Stimulated activated CD4-positive, alpha-beta T cell treated with anti-CD3 and anti-CD28 coated beads, Interleukin-2, amount 100 ng/mL, for 4 hours (primary cell): ENCODE results near the gene IL3RA.

ENCODE experiments used
- DNase-seq: peaks from one replicate; pipeline ENCODE4 v3.0.0-alpha.2; 2020; ENCODE audit warnings: low read depth

IL3RA gene

DNA sequence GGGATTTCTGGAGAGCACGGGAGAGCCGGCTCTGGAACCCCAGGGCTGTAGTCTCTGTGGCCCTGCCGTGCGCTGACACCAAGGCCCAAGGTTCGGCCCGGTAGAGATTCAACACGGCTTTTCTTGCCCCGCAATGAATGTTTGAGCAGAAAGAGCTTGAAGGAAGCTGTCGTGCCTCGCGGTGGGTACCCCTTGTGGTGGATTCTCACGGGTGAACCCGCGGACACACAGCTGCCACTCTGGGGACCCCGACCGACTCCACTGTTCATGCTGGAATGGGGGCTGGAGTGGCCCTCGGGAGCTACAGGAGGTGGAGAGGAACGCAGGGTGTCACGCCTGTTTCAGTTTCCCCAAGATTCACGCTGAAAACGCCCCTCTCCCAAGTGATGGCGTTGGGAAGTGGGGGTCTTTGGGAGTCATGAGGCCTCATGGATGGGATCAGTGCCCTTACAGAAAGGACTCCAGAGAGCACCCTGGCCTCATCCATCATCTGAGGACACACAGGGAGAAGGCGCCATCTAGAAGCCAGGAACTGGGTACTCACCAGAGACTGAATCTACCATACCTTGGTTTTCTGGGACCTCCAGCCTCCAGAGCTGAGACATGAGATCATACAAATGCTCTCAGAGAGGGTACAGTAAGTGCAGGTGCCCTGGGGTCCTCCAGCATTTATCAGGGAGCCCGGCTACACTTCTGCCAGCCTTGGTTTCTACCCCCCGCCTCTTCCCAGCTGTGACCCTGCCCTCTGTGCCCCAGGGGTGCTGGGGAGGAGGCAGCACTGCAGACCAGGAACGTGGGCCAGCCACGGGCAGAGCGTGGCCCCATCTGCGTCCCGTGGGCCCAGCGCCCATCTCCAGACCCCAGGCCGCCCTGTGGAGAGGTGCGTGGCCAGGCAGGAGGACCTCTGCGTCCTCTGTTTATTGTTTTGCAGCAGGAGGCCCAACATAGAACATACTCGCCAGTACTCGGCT lies 49.0 kb downstream of the IL3RA start:
- DNase-seq = no peak

DNA sequence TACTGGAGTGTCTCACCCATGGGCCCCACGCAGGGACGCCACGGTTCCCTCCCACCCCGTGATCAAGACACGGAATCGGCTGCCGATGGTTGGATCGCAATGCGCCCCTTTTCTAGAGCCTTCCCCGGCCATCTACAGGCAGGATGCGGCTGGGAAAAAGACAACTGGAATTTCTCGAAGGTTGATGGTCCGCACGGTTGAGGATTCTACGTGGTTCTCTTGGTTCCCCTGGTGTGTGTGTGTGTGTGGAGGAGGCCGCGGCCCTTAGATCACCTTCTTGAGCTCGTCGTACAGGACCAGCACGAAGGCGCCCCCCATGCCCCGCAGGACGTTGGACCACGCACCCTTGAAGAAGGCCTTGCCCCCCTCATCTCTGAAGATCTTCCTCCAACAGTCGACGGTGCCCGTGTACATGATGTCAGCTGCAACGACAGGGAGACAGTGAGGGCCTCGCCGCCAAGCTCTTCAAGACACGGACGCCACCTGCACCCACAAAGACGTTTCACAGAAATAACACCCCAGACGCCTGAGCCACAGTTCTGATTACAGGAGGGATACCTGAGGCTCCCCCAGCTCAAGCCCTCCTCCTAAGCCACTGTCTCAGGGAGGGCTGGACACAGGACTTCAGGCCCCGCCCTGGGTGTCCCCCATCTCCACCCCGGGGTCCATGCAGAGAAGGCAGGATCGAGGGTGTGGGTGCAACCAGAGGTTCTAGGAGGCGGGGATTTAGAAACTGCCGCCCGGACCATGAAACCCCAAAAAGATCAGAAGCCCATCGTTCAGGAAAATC lies 49.9 kb downstream of the IL3RA start:
- no peak for DNase-seq

DNA sequence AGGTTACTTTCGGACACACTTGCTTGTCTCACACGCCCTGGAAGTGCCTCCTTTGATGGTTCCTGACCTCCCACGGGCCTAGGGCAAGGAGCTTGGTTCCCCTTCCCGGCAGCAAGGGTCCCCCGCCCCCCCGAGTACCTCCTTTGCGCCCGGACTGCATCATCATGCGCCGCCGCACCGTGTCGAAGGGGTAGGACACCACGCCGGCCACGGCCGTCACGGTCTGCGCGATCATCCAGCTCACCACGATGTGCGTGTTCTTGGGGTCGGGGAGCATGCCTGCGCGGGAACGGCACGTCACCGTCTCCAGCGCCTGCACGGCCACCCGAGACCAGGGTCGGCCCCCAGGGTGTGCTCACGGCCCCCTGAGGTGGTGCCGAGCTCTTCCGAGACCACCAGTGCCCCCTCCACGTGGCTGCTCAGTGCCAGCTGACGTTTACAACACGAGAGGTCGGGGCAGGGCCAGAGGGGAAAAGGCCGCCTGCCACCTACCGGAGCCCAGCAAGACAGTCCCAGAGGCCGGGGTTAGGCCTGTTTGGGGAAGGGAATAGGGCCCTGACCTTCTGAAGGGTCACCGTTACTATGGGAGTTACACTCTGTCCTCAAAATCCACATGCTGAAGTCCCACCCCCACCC lies 50.7 kb downstream of the IL3RA start:
- no peak for DNase-seq

DNA sequence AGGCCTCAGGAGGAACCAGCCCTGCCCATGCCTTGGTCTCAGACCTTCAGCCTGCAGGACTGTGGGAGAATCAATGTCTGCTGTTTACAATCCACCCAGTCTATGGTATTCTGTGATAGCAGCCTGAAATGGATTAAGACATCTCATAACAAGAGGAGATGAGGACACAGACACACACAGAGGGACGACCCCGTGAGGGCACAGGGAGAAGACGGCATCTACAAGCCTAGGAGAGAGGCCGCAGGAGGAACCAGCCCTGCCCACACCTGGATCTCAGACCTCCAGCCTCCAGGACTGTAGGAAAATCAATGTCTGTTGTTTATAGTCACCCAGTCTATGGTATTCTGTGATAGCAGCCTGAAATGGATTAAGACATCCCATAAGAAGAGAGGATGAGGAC lies 52.1 kb downstream of the IL3RA start:
- DNase-seq = no peak

DNA sequence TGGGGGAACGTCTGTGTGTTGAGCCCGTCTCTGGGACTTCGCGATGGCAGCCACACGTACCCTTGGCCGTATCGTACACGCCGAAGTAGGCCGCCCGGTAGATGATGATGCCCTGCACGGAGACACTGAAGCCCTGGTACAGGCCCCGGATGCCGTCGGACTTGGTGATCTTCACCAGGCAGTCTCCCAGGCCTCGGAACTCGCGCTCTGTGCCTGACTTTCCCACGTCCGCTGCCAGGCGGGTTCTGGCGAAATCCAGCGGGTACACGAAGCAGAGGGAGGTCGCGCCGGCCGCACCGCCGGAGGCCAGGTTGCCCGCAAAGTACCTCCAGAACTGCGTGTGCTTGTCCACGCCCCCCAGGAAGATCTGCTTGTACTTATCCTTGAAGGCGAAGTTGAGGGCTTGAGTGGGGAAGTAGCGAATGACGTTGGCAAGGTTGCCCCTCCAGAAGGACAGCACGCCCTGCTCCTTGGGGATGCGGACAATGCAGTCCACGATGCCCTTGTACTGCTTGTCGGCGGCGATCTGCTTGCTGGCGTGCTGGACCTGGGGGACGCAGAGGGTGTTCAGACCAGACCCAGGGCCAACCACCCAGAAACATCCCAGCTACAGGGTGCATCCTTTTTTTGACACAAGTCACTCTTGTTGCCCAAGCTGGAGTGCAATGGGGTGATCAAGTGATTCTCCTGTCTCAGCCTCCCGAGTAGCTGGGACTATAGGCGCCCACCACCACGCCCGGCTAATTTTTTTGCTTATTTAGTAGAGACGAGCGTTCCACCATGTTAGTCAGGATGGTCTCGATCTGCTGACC lies 52.8 kb downstream of the IL3RA start:
- DNase-seq = no peak

DNA sequence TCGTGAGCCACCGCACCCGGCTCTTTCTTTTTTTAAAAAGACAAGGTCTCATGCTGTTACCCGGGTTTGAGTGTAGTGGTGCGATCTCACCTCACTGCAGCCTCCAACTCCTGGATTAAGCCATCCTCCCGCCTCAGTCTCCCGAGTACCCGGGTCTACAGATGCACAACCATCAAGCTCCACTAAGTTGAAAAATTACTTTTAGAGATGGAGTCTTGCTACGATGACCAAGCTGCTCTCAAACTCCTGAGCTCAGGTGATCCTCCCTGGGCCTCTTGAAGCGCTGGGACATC lies 53.4 kb downstream of the IL3RA start:
- DNase-seq = no peak

DNA sequence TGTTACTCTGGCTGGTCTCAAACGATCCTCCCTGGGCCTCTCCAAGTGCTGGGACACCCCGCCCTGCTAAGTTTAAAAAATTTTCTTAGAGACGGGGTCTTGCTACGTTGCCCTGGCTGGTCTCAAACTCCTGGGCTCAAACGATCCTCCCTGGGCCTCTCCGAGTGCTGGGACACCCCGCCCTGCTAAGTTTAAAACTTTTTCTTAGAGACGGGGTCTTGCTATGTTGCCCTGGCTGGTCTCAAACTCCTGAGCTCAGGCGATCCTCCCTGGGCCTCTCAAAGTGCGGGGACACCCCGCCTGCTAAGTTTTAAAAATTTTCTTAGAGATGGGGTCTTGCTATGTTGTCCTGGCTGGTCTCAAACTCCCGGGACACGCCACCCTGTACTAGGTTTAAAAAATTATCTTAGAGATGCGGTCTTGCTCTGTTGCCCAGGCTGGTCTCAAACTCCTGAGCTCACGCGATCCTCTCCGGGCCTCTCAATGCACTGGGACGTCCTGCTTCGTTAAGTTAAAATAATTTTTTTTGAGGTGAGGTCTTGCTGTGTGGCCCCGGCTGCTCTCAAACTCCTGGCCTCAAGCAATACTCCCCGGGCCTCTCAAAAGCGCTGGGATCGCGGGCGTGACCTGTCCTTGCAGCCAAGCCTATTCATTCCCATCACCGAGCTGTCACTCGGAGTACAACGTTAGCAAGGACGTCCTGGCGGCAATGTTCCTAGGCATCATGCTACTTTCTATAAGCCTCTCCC lies 54.2 kb downstream of the IL3RA start:
- DNase-seq = no peak

DNA sequence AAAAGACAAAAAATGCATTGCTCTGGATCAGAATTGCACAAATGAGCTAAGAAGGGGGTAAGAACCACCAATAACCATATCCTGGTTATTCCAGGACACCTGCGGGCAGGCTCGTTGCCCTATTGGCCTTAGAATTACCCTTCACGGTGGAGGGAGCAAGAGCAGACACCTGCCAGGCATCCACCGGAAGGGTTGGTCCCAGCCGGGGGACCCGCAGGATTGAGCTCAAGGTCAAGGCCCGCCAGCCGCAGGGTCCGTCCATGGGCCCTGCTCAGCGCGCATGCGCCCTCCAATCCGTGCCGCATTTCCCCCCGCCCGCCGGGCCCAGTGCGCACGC lies 54.8 kb downstream of the IL3RA start:
- no peak for DNase-seq

DNA sequence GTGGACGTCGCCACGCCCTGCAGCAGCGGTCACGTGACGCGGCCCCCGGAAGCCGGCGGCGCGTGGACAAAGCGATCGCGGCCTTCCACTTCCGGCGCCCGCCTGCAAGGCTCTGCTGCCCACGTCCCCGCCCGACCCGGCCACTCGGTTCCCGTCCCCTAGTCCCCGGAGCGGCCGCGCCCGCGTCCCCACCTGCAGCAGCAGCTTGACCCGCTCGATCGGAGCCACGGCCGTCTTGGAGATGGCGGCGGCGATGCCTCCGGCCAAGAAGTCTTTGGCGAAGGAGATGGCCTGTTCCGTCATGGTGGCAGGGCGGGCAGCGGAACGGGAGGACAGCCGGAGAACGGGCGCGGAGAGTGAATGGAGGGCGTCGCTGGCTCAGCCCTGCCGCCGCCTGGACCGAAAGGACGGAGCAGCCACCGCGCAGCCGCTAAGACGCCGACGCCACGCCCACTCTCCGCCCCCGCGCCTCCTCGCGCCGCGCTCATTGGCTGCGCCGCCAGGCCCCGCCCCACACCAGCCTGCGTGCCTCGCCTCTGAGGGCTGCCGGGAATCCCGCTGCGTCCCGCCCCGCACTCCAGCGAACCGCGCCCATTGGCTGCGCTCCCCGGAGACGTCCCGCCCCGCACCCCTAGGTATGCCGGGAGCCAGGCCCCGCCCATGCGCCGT lies 55.3 kb downstream of the IL3RA start, which contains the start of gene SLC25A6:
Gene SLC25A6, minus strand, starts transcription at position 407 of the 669 bp plus-strand sequence. Its CDS starts 104 bp downstream, at position 303.
- peak; percentile 100 for DNase-seq

DNA sequence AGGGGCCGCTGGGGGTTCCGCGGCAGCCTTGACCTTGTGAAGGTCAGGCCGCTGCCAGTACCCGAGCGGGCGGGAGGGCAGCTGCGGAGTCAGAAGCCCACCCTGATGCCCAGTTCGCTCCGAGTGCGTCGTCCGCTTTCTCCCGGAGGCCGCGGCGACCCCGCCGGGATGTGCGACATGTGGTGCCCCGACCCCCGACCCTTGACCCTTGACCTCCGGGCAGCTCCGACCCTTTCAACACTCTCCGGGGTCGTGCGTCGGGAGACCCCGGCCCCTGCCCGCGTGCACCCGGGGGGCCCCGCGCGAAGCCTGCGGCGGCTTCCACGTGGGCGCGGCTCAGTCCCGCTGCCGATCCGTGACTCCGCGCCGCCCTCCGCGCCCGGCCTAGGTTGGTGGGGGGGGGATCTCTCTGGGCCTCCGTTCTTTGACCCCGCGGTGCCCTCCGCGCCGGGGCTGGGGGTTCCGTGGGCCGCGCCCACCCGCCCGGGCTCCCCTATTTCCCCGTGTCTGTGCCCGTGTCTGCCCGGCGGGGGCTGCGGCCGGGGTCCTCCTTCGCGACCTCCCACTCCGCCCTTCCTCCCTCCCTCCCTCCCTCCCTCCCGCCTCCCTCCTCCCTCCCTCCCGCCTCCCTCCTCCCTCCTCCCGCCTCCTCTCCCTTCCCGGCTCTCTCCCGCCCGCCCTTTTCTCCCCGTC lies 55.9 kb downstream of the IL3RA start:
- DNase-seq = no peak

DNA sequence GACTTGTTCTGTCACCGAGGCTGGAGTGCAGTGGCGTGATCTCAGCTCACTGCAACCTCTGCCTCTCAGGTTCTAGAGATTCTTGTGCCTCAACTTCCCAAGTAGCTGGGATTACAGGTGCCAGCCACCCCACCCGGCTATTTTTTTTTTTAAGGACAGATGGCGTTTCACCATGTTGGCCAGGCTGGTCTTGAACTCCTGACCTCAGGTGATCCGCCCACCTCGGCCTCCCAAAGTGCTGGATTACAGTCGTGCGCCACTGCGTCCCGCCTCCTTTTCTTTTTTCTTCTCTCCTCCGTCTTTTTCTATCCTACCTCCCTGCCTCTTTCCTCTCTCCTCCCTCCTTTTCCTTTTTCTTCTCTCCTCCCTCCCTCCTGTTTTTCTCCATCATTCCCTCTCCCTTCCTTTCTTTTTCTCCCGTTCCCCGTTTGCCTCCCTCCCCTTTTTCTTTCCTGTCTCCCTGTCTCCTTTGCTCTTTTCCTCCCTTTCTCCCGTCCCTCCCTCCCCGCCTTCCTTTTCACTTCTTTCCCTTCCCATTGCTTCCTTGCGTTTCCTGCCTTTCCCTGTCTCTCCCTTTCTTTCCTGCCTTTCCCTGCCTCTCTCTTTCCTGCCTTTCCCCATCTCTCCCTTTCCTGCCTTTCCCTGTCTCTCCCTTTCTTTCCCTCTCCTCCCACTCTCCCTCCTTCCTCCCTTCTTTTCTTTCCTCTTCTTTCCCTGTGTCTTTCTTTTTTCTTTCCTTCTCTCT lies 57.5 kb downstream of the IL3RA start:
- no peak for DNase-seq

DNA sequence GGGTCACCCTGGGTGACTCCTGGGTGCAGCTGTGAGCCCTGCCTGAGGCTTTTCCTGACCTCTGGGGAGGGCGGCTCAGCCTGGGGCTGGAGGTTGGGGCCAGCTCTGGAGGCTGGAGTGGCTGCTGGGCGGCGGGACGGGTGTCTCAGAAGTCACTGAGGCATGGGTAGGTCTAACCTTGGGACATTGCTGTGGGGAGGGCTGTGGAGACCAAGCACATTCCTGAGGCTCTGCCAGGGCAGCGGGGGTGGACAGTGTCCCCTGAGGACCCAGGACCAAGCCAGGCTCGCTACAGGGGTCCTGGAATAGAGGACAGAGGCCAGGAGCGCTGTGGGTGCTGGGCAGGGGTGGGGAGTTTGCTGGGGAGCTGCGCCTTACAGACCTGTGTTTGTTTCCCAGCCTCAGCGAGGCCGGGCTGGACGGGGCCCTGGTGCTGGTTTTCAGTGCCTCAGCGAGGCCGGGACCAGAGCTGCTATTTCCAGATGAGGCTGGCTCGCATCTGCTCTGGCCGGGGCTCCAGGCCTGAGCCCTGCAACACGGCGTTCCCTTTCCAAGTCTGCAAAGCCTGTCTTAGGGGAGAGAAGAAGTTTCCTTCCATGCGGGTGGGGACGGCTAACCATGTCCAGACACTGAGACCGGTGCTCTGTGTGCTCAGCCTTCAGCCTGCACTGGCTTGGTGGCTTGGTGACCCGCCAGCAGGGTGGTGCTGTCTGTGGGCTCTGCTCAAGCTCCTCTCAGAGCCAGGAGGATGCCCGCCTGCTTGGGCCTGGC lies 58.3 kb downstream of the IL3RA start:
- DNase-seq = no peak

DNA sequence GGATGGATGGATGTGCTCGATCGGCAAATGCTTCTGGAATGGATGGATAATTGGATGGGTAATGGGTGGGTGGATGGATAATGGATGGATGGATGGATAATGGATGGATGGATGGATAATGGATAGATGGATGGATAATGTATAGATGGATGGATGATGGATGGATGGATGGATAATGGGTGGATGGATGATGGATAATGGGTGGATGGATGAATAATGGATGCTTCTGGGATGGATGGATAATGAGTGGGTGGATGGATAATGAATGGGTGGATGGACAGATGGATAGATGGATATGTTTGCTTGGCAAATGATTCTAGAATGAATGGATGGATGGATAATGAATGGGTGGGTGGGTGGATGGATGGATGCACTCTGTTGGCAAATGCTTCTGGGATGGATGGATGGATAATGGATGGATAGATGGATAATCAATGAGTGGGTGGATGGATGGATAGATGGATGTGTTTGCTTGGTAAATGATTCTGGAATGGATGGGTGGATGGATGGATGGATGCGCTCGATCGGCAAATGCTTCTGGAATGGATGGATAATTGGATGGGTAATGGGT lies 59.1 kb downstream of the IL3RA start:
- DNase-seq = no peak

DNA sequence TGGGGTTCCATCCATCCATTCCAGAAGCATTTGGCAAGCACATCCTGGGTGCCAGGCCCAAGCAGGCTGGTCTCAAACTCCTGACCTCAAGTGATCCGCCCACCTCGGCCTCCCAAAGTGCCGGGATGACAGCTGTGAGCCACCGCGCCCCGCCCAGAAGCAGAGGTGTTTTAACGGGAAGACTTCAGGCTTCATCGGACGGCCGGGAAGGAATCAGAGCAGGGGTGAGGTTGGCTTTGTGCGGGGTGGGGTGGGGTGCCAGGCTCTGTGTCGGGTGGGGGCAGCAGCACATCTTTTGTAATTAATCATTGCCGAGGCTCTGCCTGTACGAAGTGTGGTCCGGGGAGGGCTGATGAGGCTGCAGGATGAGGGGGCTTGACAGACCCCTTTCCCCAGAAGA lies 60.4 kb downstream of the IL3RA start:
- DNase-seq = no peak

DNA sequence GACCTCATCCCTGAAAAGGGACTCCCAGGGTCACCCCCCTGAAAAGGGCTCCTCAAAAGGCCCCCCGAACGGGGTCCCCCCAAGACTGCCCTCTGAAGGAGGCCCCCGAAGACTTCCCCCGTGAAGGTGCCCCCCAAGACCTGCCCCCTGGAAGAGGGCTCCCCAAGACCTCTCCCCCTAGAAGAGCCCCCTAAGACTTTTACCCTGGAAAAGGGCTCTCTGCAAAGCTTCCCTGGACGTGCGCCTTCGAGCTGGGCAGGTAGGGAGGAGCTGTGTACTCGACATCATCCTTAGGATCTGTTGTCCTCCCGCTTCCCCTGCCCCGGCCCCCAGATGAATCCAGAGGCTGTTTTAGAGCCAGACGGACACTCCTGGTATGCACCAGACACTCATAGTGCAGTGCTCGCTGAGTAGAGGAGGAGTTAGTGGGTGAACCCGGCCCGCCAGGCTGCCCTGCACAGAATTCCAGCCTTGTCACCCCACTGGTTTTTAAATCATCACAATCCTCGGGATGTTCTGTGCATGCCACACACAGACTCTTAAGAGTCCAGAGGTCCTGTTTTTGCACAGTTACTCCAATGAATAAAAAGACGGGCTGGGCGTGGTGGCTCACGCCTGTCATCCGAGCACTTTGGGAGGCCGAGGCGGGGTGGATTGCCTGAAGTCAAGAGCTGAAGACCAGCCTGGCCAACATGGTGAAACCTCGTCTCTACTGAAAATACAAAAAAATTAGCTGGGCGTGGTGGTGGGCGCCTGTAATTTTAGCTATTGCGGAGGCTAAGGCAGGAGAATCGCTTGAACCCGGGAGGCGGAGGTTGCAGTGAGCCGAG lies 61.1 kb downstream of the IL3RA start:
- DNase-seq = no peak

DNA sequence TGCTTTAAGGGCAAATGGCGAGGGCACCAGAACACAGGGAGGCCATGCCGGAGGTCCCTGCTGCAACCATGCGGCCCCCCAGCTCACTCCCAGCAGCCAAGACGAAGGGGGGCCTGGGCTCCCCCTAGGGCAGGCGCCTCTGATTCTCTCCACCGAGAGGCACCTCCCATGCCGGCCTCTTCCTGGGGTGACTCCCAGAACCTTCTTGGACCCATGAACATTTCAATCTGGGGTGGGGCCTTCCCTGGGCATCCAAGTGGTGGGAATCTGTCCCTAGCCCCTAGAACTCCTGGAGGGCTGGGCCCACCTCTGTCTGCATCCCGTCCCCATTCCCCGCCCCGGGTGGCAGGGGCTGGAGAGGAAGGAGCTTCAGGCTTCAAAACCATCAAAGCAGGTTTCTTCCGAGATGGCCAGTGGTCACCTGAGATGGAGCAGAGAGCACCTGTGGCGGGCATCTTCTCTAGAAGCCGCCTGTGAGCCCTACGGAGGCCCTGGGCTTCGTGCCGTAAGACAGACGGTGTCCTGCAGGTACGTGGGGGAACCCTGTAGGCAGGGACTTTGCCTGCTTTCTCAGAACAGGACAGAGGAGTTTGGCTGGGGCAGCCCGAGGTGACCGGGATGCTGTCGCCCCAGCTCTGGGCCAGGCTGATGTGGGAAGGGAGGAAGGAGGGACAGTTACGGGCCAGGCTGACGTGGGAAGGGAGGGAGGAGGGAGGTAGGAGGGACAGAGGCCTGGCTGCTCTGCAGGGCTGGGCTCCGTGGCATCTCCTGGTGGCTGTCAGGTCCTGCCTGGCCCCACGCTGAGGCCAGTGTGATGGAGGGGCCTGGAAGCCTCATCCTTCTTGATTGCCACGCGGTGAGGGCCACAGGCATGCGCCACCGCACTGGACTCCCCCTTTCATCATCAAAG lies 62.1 kb downstream of the IL3RA start:
- DNase-seq = no peak
